Measurements from ENCODE around the gene UBL7.

DNA sequence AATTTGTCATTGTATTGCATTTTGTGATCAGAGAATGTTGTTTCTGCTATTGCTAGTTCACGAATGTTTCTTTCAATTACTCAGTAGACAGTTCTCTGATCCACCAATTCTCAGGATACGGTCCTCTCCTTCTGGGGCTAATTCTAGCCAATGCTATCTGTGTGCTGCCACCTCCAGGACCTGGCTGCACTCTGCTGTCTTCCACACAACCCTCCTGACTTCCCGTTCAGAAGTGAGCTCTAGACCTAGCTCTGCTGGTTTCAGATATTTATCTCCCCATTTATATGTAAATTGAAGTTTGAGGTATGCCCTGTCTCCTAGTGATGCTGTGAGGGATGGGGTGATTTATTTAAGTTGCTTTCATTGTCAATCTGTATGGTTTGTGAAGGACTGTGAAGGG lies 21.7 kb upstream of the UBL7 start:
- TF ChIP-seq EZH2 (IDR thresholded peaks at IDR 0.05; ENCODE audit: insufficient read depth, poor library complexity, severe bottlenecking) = no peak
- no peak for TF ChIP-seq EZH2phosphoT487 (IDR thresholded peaks at IDR 0.05; ENCODE audit: insufficient read depth, low read depth)

Data from GM23248 (cell line).